Neural cell (in vitro differentiated cells): ENCODE results near the gene SPON1. TPM values are rescaled to one million over a fixed set of nuclear protein-coding genes. Genes with fewer than 3 reads are reported as not detected.

ENCODE experiments used
- H2AFZ ChIP-seq: fragments of 200-600, 300-800 bp; sonication (generic), shearing (Covaris generic); 2 replicates; pipeline ENCODE4 v1.6.0; 2014; ENCODE audit warnings: low read depth, mild to moderate bottlenecking, antibody characterized with exemption, low read length, moderate library complexity
- H3F3A ChIP-seq: fragments of 200-600 bp; shearing (Covaris generic); 2 replicates; pipeline ENCODE4 v1.6.1; 2016; ENCODE audit warnings: mild to moderate bottlenecking, moderate library complexity, mixed read lengths, antibody characterized with exemption, low read length; ENCODE audit not compliant: insufficient read depth, poor library complexity, severe bottlenecking
- H3K27ac ChIP-seq: fragments of 200-600, 300-800 bp; sonication (generic), shearing (Covaris generic); 2 replicates; pipeline ENCODE4 v1.5.1; 2014; ENCODE audit warnings: mild to moderate bottlenecking, low read length, moderate library complexity
- H3K27me3 ChIP-seq: fragments of 300-800, 200-600 bp; sonication (generic), shearing (Covaris generic); 2 replicates; pipeline ENCODE4 v1.6.0; 2014; ENCODE audit warnings: mild to moderate bottlenecking, low read depth, low read length, moderate library complexity; ENCODE audit not compliant: insufficient read depth
- H3K36me3 ChIP-seq: fragments of 300-800, 200-600 bp; sonication (generic), shearing (Covaris generic); 2 replicates; pipeline ENCODE4 v1.5.1; 2014; ENCODE audit warnings: mild to moderate bottlenecking, antibody characterized with exemption, low read length, moderate library complexity; ENCODE audit not compliant: insufficient read depth
- H3K4me2 ChIP-seq: fragments of 300-800, 200-600 bp; sonication (generic), shearing (Covaris generic); 2 replicates; pipeline ENCODE4 v1.6.0; 2014; ENCODE audit warnings: mild to moderate bottlenecking, low read length
- H3K4me3 ChIP-seq: fragments of 300-800, 200-600 bp; sonication (generic), shearing (Covaris generic); 2 replicates; pipeline ENCODE4 v1.5.1; 2014; ENCODE audit warnings: mild to moderate bottlenecking, low read length, moderate library complexity
- H3K79me2 ChIP-seq: fragments of 200-600 bp; shearing (Covaris generic); replicated peaks from 2 replicates; pipeline ENCODE4 v1.6.0; 2014; ENCODE audit warnings: mild to moderate bottlenecking, low read length, moderate library complexity; ENCODE audit not compliant: insufficient read depth
- H3K9ac ChIP-seq: fragments of 300-800, 200-600 bp; sonication (generic), shearing (Covaris generic); 2 replicates; pipeline ENCODE4 v1.6.1; 2016; ENCODE audit warnings: mild to moderate bottlenecking, low read length, mixed read lengths
- H3K9me2 ChIP-seq: fragments of 200-600 bp; shearing (Covaris generic); 2 replicates; pipeline ENCODE4 v1.6.1; 2016; ENCODE audit warnings: mild to moderate bottlenecking, low read length, mixed read lengths; ENCODE audit not compliant: insufficient read depth
- H3K9me3 ChIP-seq: fragments of 200-600, 300-800 bp; sonication (generic), shearing (Covaris generic); 2 replicates; pipeline ENCODE4 v1.6.1; 2016; ENCODE audit warnings: mild to moderate bottlenecking, mixed run types, low read length, moderate library complexity, mixed read lengths
- H4K20me1 ChIP-seq: fragments of 200-600 bp; shearing (Covaris generic); 2 replicates; pipeline ENCODE4 v1.6.1; 2016; ENCODE audit warnings: mild to moderate bottlenecking, mixed run types; ENCODE audit not compliant: insufficient read depth
- CTCF ChIP-seq: fragments of 450-650 bp; IDR thresholded peaks from 2 replicates; pipeline ENCODE4 v1.5.1; 2014; ENCODE audit warnings: antibody characterized with exemption, mild to moderate bottlenecking, moderate library complexity; ENCODE audit not compliant: poor library complexity, severe bottlenecking
- EP300 ChIP-seq: fragments of 450-650 bp; conservative IDR thresholded peaks from 2 replicates; pipeline ENCODE4 v1.6.1; 2014; ENCODE audit warnings: antibody characterized with exemption, mild to moderate bottlenecking, moderate library complexity; ENCODE audit not compliant: poor library complexity, severe bottlenecking
- EZH2 ChIP-seq: fragments of 200-600, 300-800 bp; shearing (Covaris generic), sonication (generic); IDR thresholded peaks from 2 replicates; pipeline ENCODE4 v1.6.1; 2014; ENCODE audit warnings: antibody characterized with exemption, low read length, borderline replicate concordance, mild to moderate bottlenecking; ENCODE audit not compliant: insufficient read depth, poor library complexity, severe bottlenecking
- MXI1 ChIP-seq: fragments of 450-650 bp; conservative IDR thresholded peaks from 2 replicates; pipeline ENCODE4 v1.6.1; 2014; ENCODE audit warnings: antibody characterized with exemption, mild to moderate bottlenecking; ENCODE audit not compliant: poor library complexity, severe bottlenecking
- POLR2AphosphoS5 ChIP-seq: IDR thresholded peaks from 2 replicates; pipeline ENCODE4 v1.6.1; 2012
- RAD21 ChIP-seq: fragments of 450-650 bp; conservative IDR thresholded peaks from 2 replicates; pipeline ENCODE4 v1.6.1; 2014; ENCODE audit warnings: antibody characterized with exemption, mild to moderate bottlenecking, moderate library complexity
- REST ChIP-seq: IDR thresholded peaks from 2 replicates; pipeline ENCODE4 v1.6.1; 2012; ENCODE audit warnings: borderline replicate concordance
- SMC3 ChIP-seq: fragments of 450-650 bp; conservative IDR thresholded peaks from 2 replicates; pipeline ENCODE4 v1.6.1; 2014; ENCODE audit warnings: antibody characterized with exemption, mild to moderate bottlenecking, moderate library complexity; ENCODE audit not compliant: poor library complexity
- TAF1 ChIP-seq: IDR thresholded peaks from 2 replicates; pipeline ENCODE4 v1.6.1; 2012; ENCODE audit warnings: low read depth
- polyA plus RNA-seq: library from polyadenylated mRNA; depleted of rRNA; stranded (reverse); fragments of >200 nt; gene quantifications from 2 replicates; pipeline ENCODE4 v1.2.3, GENCODE V29; 2014

The SPON1 gene
- polyA plus RNA-seq, 1 donor from 2014 or later: 0.66 TPM

- no peaks in the 10 kb centered on the region for H3F3A ChIP-seq
- H3K79me2 ChIP-seq: no peaks in the 10 kb centered on the region
- H3K4me3 ChIP-seq: no peak overlapping the region
- H4K20me1 ChIP-seq: no peaks in the 10 kb centered on the region
- H2AFZ ChIP-seq: no peak overlapping the region
- H3K27ac ChIP-seq: no peak overlapping the region
- no peaks in the 10 kb centered on the region for H3K27me3 ChIP-seq
- TF ChIP-seq RAD21 (no peak), SMC3 (no peak), POLR2AphosphoS5 (no peak), MXI1 (no peak), EZH2 (no peak), REST (no peak), TAF1 (no peak), EP300 (no peak), CTCF (no peak)
- no peaks in the 10 kb centered on the region for H3K9me2 ChIP-seq
- no peak overlapping the region for H3K9ac ChIP-seq
- no peaks in the 10 kb centered on the region for H3K36me3 ChIP-seq
- no peaks in the 10 kb centered on the region for H3K9me3 ChIP-seq
- H3K4me2 ChIP-seq: no peak overlapping the region
These were observed 108.4 kb downstream of the SPON1 start for GRCh38 chr11:14070896-14071295.

- Histone ChIP-seq H3K36me3 (no peaks in the 10 kb centered on the region), H3K4me3 (no peak overlapping the region), H3K79me2 (no peaks in the 10 kb centered on the region), H4K20me1 (no peaks in the 10 kb centered on the region), H3K9me2 (no peaks in the 10 kb centered on the region), H2AFZ (no peak overlapping the region), H3K27ac (no peak overlapping the region), H3K4me2 (no peak overlapping the region), H3F3A (no peaks in the 10 kb centered on the region), H3K9ac (no peak overlapping the region), H3K27me3 (no peaks in the 10 kb centered on the region), H3K9me3 (no peaks in the 10 kb centered on the region)
- TF ChIP-seq SMC3 (no peak), TAF1 (no peak)
These were observed 111.4 kb downstream of the SPON1 start for GRCh38 chr11:14073849-14074476.
